GM19023 (cell line): Measurements from ENCODE around the gene MAGEA2B.
A peak's percentile ranks its signal among the peaks of the same experiment; 100 is the strongest.
"Not testable (repeated sequence)": the region's sequence is repeated elsewhere in the genome, so short reads cannot be mapped to it uniquely, and the experiment has no call there.

Experiments used
- ATAC-seq: cut with Tn5 transposase; IDR thresholded peaks from one replicate; pipeline ENCODE4 v1.9.1; 2021; ENCODE audit warnings: mild to moderate bottlenecking, moderate library complexity; ENCODE audit not compliant: unreplicated experiment

Gene MAGEA2B

GRCh38 chrX:152713815-152714787, at the start of gene MAGEA2B:
TSS of gene MAGEA2B (plus strand) at chrX:152714628. CDS start at chrX:152717107, 2,479 bp downstream.
- ATAC-seq: not testable (repeated sequence)

GRCh38 chrX:152674135-152674534, 40.3 kb upstream of the MAGEA2B start:
- ATAC-seq: no peak

- ATAC-seq: not testable (repeated sequence)
These were observed 39.8 kb upstream of the MAGEA2B start for GRCh38 chrX:152674652-152675051.

GRCh38 chrX:152681012-152681411, 33.4 kb upstream of the MAGEA2B start:
- ATAC-seq: peak; percentile 88

GRCh38 chrX:152697952-152698931, 16.2 kb upstream of the MAGEA2B start, which contains the start of gene MAGEA3:
TSS of gene MAGEA3 (plus strand) at chrX:152698794. CDS start at chrX:152700833, 2,039 bp downstream.
- ATAC-seq: not testable (repeated sequence)

- not testable (repeated sequence) for ATAC-seq
These were observed 14.0 kb upstream of the MAGEA2B start for GRCh38 chrX:152700390-152700789.

- not testable (repeated sequence) for ATAC-seq
These were observed 7.9 kb upstream of the MAGEA2B start for GRCh38 chrX:152706500-152706899.

GRCh38 chrX:152709173-152709572, 5.3 kb upstream of the MAGEA2B start, which contains the start of gene CSAG2:
TSS of gene CSAG2 (minus strand) at chrX:152709273. CDS start at chrX:152709112, 161 bp downstream.
- ATAC-seq: not testable (repeated sequence)

GRCh38 chrX:152713195-152713594, 1.2 kb upstream of the MAGEA2B start:
- ATAC-seq: not testable (repeated sequence)

- ATAC-seq: no peak
These were observed 11.0 kb downstream of the MAGEA2B start for GRCh38 chrX:152725409-152725808.

GRCh38 chrX:152733261-152733975, 19.0 kb downstream of the MAGEA2B start, which contains the start of the genes CSAG1 and MAGEA12:
TSS of gene CSAG1 (minus strand) at chrX:152733721. CDS start at chrX:152732460, 1,261 bp downstream.
TSS of gene MAGEA12 (plus strand) at chrX:152733757. CDS start at chrX:152736162, 2,405 bp downstream.
- no peak for ATAC-seq

GRCh38 chrX:152734143-152734858, 19.9 kb downstream of the MAGEA2B start:
- not testable (repeated sequence) for ATAC-seq

GRCh38 chrX:152735101-152735500, 20.7 kb downstream of the MAGEA2B start:
- ATAC-seq: no peak

GRCh38 chrX:152735860-152736511, 21.6 kb downstream of the MAGEA2B start:
- no peak for ATAC-seq

GRCh38 chrX:152736528-152736927, 22.1 kb downstream of the MAGEA2B start:
- not testable (repeated sequence) for ATAC-seq

GRCh38 chrX:152738560-152738959, 24.1 kb downstream of the MAGEA2B start:
- ATAC-seq: no peak

- not testable (repeated sequence) for ATAC-seq
These were observed 39.5 kb downstream of the MAGEA2B start, which contains the start of gene MAGEA2 for GRCh38 chrX:152753686-152754650. TSS of gene MAGEA2 (minus strand) at chrX:152753842. CDS start at chrX:152751363, 2,479 bp downstream.
